ENCODE results near the gene CLDN5. TPM values are rescaled to one million over a fixed set of nuclear protein-coding genes. Genes with fewer than 3 reads are reported as not detected.

CLDN5 gene
- total RNA-seq, 1 donor from 2014 or later = 0.69 TPM

- no peak for DNase-seq (ENCODE audit: low spot score)
- Histone ChIP-seq H3K79me2 (ENCODE audit: low read depth) (no peaks in the 10 kb centered on the region), H3K4me2 (no peak overlapping the region), H3K27ac (no peak overlapping the region), H3F3A (ENCODE audit: low read depth) (peaks cover 3% of the 10 kb centered on the region), H3K4me1 (no peaks in the 10 kb centered on the region), H4K20me1 (ENCODE audit: low read depth) (no peaks in the 10 kb centered on the region), H3K9ac (no peak overlapping the region), H2AFZ (replicated peaks) (no peak overlapping the region), H3K36me3 (no peaks in the 10 kb centered on the region), H3K27me3 (no peaks in the 10 kb centered on the region), H3K9me3 (ENCODE audit: low read depth) (no peaks in the 10 kb centered on the region), H3K4me3 (no peak overlapping the region)
- H3K9me3 Mint-ChIP-seq = no peaks in the 10 kb centered on the region
- H3K27ac Mint-ChIP-seq = no peak overlapping the region
- H3K4me1 Mint-ChIP-seq = peaks cover 6% of the 10 kb centered on the region
- H3K27me3 Mint-ChIP-seq (ENCODE audit: insufficient read depth, low read depth) = no peaks in the 10 kb centered on the region
- no peak for TF ChIP-seq CTCF (IDR thresholded peaks at IDR 0.05)
- H3K36me3 Mint-ChIP-seq = peaks cover 9% of the 10 kb centered on the region
- no peak overlapping the region for H3K4me3 Mint-ChIP-seq
Measured at GRCh38 chr22:19504900-19505734, 19.1 kb downstream of the CLDN5 start.

GRCh38 chr22:19503869-19504268 is 20.3 kb downstream of the CLDN5 start:
- TF ChIP-seq EZH2 (IDR thresholded peaks at IDR 0.05) (no peak), EZH2phosphoT487 (IDR thresholded peaks at IDR 0.05) (no peak), CTCF (IDR thresholded peaks at IDR 0.05) (peak; percentile 25)
- Mint-ChIP-seq H3K4me3 (no peak overlapping the region), H3K9me3 (no peaks in the 10 kb centered on the region), H3K36me3 (peaks cover 9% of the 10 kb centered on the region), H3K27ac (no peak overlapping the region), H3K4me1 (peaks cover 6% of the 10 kb centered on the region), H3K27me3 (ENCODE audit: insufficient read depth, low read depth) (no peaks in the 10 kb centered on the region)
- H3K4me1 ChIP-seq = no peaks in the 10 kb centered on the region
- H3K27ac ChIP-seq = no peak overlapping the region
- no peaks in the 10 kb centered on the region for H4K20me1 ChIP-seq (ENCODE audit: low read depth)
- peak; percentile 32 for DNase-seq (ENCODE audit: low spot score)
- no peaks in the 10 kb centered on the region for H3K36me3 ChIP-seq
- H2AFZ ChIP-seq (replicated peaks) = no peak overlapping the region
- H3F3A ChIP-seq (ENCODE audit: low read depth) = peaks cover 3% of the 10 kb centered on the region
- no peak overlapping the region for H3K4me3 ChIP-seq
- H3K27me3 ChIP-seq = no peaks in the 10 kb centered on the region
- no peaks in the 10 kb centered on the region for H3K9me3 ChIP-seq (ENCODE audit: low read depth)
- H3K4me2 ChIP-seq = no peak overlapping the region
- H3K9ac ChIP-seq = no peak overlapping the region
- H3K79me2 ChIP-seq (ENCODE audit: low read depth) = no peaks in the 10 kb centered on the region

- H3K4me3 Mint-ChIP-seq = no peak overlapping the region
- H3K36me3 ChIP-seq = no peaks in the 10 kb centered on the region
- H3K9me3 ChIP-seq (ENCODE audit: low read depth) = no peaks in the 10 kb centered on the region
- H3F3A ChIP-seq (ENCODE audit: low read depth) = peaks cover 3% of the 10 kb centered on the region
- no peaks in the 10 kb centered on the region for H3K27me3 ChIP-seq
- H2AFZ ChIP-seq (replicated peaks) = no peak overlapping the region
- H3K9ac ChIP-seq = no peak overlapping the region
- no peak for TF ChIP-seq EZH2phosphoT487 (IDR thresholded peaks at IDR 0.05)
- TF ChIP-seq CTCF (IDR thresholded peaks at IDR 0.05) = no peak
- no peak for TF ChIP-seq EZH2 (IDR thresholded peaks at IDR 0.05)
- H3K4me3 ChIP-seq = no peak overlapping the region
- H3K9me3 Mint-ChIP-seq = no peaks in the 10 kb centered on the region
- H3K4me2 ChIP-seq = no peak overlapping the region
- peaks cover 6% of the 10 kb centered on the region for H3K4me1 Mint-ChIP-seq
- H3K27me3 Mint-ChIP-seq (ENCODE audit: insufficient read depth, low read depth) = no peaks in the 10 kb centered on the region
- H3K79me2 ChIP-seq (ENCODE audit: low read depth) = no peaks in the 10 kb centered on the region
- no peak overlapping the region for H3K27ac Mint-ChIP-seq
- no peak for DNase-seq (ENCODE audit: low spot score)
- H3K36me3 Mint-ChIP-seq = peaks cover 9% of the 10 kb centered on the region
- H3K4me1 ChIP-seq = no peaks in the 10 kb centered on the region
- H3K27ac ChIP-seq = no peak overlapping the region
- no peaks in the 10 kb centered on the region for H4K20me1 ChIP-seq (ENCODE audit: low read depth)
Measured at GRCh38 chr22:19503367-19503766, 20.8 kb downstream of the CLDN5 start.

All from neural progenitor cell (in vitro differentiated cells).